GOT3 (cell line): Measurements from ENCODE around the gene MYL12A.

Experiments
- DNase-seq: peaks from one replicate; lab custom pipeline; 2025; ENCODE audit warnings: mixed read lengths; lab: John Stamatoyannopoulos, UW

Gene MYL12A

GRCh38 chr18:3283253-3283863, 35.8 kb downstream of the MYL12A start:
- no peak for DNase-seq

GRCh38 chr18:3283908-3284307, 36.3 kb downstream of the MYL12A start:
- DNase-seq: no peak

DNA sequence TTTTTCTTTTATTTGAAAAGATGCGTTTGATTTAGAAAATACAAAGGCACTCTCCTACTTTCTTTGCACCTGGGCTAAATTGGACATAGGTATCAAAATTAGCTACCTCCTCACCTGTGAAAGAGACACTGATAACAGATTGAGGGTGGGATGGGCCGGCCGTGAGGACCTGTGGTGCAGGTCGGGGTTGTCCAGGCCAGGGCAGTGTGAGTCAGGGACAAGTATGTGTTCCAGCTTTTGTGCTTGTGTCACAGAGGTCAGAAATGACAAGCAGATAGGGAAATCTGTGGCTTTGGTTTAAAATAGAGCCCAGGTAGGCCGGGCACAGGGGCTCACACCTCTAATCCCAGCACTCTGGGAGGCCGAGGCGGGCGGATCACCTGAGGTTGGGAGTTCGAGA, 36.9 kb downstream of the MYL12A start:
- no peak for DNase-seq

DNA sequence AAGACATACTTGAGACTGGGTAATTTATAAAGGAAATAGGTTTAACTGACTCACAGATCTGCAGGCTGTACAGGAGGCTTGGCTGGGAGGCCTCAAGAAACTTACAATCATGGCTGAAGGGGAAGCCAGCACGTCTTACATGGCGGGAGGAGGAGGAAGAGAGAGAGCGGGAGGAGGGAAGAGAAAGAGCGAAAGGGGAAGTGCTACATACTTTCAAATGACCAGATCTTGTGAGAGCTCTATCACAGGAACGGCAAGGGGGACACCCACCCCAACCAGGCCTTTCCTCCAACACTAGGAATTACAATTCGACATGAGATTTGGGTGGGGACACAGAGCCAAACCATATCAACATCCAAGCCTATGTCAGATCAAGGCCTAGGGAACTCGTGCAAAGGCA, 38.6 kb downstream of the MYL12A start:
- no peak for DNase-seq

DNA sequence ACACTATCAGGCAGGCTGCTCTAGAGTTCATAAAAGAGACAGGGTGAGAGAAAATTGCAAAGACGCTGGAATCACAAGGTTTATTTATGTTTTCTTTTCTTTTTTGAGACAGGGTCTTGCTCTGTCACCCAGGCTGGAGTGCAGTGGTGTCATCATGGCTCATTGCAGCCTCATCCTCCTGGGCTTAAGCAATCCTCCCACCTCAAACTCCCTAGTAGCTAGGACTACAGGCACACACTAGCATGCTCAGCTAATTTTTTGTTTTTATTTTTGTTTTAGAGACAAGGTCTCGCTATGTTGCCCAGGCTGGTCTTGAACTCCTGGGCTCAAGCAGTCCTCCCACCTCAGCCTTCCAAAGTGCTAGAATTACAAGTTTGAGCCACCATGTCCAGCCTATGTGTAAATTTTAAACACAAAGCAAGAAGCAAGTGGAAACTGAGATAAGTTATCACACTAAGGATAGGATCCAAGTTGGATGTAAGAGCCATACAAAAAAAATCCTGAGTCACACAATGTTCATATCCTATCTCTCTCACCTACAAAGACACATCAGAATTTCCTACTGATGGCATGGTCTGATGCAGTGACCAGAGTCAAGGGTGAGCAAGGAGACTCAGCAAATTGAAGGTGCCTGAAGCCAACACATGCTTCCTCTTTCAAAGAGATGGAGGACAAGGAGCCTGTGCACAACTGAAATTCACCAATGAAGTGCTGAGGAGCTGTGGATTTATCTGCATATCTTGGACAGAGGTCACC, 45.8 kb downstream of the MYL12A start:
- DNase-seq: no peak

DNA sequence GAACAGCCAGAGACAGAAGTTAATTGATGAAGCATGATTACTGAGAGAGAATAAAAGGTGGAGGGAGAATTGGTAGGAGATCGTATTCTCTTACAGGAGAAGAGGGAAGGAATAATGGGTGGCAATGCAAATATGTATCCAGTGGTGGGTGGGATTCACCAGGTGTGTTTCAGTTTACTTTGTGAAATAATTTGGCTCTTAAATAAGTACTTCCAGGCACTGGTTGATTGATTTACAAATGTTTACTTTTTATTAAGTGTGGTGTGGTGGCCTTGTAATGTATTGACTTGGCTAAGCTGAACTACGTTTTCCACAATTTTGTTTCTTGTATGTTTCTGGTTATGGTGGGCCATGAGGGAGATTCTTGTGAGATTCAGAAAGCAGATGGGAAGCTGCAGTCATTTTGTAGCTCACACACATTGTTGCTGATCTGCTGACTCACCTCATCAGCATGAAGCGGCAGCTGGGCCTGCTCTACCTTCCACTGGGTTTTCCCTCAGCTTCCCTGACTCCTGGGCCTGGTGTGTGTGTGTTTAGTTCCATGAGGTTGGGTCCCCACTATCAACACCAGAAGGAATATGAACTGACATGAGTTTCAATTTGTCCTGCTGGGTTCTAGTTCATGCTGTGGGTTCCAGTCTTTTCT, 47.0 kb downstream of the MYL12A start:
- DNase-seq: no peak

DNA sequence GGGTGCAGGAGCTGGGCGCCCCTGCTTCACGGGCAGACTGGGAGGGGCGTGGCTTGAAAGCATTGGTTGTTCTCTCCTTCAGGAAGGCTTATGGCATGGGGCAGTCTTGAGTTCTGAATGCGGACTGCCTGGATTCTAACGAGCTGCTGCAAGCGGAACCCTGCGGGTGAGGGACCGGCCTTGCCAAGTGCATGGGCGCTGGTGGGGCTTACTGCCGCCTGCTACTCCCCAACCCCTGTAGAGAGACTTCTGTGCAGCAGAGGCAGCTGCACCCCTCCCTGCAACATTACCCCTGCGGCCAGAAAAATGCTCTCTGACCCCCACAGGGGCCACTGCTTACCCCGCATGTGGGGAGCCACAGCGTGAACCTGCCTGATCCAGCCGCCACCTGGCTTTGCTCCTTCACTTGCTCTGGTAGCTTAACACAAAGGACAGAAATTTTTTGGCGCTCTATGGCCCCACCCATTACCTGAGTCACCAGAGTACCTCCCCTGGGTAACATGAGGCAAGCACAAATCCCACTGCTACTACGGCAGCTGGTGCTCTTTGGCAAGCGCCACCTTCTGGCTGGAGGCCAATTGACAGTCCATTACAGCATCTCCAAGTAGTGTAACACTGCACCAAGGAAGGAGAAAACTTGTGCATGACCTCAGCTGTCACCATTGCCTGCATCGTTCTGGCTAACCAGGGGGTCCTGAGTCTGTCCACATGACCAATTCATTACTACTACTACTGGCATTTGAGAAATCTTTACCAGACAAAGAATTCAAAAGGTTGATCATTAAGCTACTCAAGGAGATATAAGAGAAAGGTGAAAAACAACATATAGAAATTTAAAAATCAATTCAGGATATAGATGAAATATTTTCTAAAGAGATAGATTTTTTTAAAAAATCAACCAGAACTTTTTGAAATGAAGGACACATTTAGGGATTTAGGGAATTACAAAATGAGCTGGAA, 49.7 kb downstream of the MYL12A start:
- DNase-seq: peak; percentile 62

DNA sequence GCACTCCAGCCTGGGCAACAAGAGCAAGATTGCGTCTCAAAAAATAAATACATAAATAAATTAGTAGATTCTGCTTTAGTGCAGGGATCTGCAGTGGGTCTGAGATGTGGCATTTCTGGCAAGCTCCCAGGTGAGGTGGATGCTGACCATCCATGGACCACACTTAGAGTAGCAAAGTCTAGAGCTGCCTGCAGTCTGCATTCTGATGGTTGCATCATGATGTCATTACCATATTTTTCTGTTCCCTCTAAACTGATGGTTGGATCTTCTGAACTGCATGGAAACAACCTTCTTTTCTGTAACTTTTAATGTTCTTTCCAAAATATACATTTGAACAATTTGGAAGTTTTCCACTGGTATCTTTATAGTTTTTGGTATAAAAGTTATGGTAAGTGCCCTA, 57.2 kb downstream of the MYL12A start:
- DNase-seq: no peak

- no peak for DNase-seq
Measured at GRCh38 chr18:3305354-3305762, 57.8 kb downstream of the MYL12A start.
